A204.1 (cell line): ENCODE results near the gene FAM161B.
"Not testable (repeated sequence)": the region's sequence is repeated elsewhere in the genome, so short reads cannot be mapped to it uniquely, and the experiment has no call there.

Experiments
- FAIRE-seq: peaks from 2 replicates; lab custom pipeline; 2012; peaks lifted over from hg19 to GRCh38; lab: Jason Lieb, UNC

The FAM161B gene

DNA sequence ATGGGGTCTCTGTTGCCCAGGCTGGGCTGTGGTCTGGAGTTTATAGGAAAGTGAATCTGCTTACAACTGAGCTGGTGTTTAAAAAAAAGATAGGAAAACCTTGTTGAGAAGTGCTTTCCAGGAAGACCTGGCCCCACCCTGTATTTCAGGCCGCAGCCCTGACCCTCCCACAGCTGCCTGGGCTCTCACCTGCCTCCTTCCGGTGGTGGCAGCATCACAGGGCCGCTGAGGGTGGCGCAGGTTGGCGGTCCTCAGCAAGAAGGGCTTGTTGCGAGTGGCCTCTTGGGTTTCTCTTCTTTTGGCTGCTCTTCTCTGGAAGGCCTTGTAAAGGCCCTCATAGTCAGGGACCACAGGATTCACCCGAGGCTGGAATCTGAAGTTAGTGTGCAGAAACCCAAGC, 7.7 kb downstream of the FAM161B start:
- no peak for FAIRE-seq

DNA sequence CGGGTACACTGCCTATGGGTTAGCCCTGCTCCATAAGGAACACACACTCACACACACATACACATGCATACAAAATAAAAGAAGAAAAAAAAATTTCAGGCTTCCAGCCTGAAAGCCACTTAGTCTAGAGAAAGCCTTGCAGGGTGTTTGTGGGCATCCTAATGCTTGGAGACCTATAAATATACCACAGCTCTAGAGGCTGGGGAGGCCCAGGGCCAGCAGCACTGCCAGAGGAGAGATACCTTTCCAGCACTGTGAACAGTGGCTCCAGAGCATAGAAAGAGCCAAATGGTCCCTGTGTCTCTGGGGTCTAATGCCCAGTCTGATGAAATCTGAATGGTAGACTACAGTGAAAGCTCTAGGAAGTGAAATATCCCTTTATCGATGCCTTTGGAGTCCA, 12.9 kb downstream of the FAM161B start:
- FAIRE-seq: no peak

DNA sequence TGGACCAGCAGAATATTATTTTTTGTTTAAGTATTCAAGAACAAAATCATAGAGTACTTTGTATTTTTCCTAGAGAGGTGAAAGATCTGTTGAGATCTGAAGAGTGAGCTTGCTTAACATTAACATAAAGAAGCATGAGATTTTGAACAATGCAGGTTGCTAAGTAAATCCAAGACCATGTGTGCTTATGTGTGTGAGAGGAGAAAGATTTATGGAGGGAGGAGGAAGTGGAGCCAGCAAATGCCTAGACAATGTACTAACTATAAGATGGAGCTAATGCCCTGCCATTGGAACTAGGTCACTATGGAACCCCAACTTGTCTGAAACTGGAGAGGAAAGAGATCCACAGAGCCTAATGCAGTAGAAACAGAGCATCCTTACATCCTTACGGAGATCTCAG, 13.3 kb downstream of the FAM161B start:
- no peak for FAIRE-seq

DNA sequence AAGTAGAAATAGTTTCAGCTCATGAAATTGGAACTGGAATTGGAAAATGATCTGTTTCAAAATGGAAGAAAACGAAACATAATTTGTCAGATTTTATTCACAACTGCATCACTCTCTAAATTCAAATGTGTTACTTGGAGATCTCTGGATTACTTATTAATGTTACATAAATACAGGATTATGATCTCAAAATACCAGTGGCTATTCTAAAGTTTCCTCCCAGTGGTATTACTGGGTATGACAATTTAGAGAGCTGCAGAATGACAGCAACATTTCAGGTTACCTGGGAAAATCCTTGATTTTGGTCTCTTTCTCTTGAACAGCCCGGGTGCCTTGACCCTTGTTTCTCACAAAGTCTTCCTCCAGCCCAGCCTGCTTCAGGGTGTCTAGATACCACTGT, 14.2 kb downstream of the FAM161B start:
- peak; percentile 34 for FAIRE-seq

DNA sequence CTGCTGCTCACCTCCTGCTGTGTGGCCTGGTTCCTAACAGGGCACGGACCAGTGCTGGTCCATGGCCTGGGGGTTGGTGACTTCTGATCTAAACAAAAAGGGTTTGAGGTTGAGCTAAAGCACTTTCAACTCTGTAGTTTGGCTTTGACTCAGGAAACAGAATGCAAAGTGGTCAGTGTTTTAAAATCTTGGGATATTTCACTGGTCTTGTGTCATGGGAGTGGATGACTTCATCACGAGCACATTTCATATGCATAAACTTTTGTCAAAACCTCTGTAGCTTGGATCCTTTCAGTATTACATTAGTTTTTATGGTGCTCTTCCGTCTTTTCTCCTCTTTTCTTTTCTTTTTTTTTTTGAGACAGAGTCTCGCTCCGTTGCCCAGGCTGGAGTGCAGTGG, 25.6 kb downstream of the FAM161B start:
- no peak for FAIRE-seq

DNA sequence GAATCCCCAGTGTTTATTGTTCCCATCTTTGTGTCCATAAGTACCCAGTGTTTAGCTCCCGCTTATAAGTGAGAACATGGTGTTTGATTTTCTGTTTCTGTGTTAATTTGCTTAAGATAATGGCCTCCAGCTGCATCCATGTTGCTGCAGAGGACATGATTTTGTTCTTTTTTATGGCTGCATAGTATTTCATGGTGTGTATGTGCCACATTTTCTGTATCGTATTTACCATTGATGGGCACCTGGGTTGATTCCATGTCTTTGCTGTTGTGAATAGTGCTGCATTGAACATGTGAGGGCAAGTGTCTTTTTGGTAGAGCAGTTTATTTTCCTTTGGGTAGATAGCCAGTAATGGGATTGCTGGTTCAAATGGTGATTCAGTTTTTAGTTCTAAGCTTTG, 30.4 kb downstream of the FAM161B start:
- not testable (repeated sequence) for FAIRE-seq

DNA sequence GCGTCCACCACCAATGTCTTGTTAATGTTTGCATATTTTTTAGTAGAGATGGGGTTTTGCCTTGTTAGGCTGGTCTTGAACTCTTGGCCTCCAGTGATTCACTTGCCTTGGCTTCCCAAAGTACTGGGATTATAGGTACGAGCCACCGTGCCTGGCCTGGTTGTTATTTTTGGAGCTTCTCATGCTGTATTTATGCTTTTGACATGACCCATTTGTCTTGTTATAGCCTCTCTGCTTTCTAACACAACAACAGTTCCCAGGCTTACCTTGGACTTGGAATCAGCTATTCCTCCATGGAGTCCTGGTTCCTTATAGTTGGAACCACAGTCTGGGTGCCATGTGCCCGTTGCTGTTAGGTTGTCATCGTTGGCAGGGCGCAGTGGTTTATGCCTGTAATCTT, 33.6 kb downstream of the FAM161B start:
- no peak for FAIRE-seq

DNA sequence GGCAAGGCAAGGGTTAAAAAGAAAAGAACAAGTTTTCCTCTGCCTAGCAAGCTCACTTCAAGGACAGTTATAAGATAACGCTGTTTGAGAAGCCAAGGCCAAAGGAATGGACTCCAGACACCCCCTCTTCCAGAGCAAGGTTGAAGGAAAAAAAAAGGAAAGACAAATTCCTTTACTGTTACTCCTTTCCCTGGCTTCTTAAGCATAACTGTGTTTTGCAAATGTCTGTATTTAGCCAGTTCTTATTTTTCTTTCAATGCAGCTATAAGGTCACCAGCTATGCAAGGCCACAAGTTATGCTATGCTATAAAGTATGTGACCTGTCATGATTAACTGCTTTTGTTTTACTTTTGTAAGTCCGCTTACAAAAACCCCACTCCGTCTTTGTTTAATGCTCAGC, 36.6 kb downstream of the FAM161B start:
- no peak for FAIRE-seq

DNA sequence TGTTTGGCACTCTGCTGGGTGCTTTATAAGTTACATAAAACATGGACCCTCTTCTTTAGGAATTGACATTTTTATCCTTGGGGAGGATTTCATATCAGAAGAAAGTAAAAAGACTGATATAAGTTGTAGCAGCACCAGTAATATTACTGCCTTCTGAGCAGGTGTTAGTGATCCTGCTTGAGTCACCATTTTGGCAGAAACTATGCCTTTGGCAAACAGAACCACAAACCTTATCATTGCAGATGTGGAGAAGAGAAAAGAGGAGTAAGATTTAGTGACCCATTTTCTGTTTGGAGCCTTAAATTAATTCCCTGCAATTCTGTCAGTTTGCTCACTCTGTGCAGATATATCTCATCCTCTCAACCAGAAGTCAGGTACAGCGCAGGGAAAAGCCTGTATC, 40.2 kb downstream of the FAM161B start:
- FAIRE-seq: no peak

DNA sequence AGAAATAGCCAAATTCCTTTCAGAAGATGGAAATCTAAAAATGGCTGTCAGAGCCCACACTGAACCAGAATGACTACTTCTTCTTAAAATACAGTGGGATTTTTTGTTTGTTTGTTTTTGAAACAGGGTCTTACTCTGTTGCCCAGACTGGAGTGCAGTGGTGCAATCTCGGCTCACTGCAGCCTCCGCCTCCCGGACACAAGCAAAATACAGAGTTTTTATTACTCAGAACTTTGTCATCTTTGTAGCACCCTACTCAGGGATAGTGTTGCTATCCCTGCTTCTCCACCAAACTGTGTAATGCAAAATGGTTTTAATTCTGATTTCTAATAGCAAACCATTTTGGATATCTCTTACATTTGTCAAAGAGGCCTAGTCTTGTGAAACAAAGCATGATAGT, 46.9 kb downstream of the FAM161B start:
- FAIRE-seq: no peak

DNA sequence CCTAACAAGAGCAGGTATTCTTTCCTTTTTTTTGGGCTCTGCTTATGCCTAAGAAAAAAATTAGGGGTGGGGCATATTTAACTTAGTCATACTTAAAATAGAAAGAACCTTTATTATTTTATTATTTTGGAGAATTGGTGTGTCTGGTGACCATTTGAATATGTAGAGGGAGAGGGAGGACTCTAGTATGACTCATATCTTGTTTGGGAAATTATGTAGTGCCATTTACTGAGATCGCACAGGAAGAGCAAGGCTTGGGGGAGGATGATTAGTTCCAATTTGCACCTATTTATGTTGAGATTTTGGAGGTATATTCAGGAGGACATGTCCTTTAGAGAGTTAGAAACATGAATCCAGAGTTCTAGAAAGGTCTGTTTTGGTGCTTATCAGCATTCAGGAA, 53.4 kb downstream of the FAM161B start:
- FAIRE-seq: no peak

DNA sequence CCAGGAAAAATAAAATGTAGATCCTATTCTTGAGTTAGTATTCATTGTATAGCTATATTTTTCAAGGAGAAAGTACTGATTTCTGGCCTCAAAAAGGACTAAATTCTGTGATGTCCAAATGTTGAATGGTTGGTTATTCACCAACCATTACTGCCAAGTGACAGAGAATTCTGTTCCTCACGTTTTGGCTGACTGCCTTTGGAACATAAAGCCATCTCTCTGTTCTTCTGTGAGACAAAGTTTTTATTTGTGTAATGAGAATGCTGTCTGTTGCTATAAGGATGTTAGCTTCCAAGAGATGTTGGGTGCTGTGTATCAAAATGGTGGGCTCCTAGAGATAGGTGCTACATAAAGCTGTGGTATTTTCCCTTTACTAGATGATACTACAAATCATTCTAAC, 54.0 kb downstream of the FAM161B start:
- FAIRE-seq: no peak

DNA sequence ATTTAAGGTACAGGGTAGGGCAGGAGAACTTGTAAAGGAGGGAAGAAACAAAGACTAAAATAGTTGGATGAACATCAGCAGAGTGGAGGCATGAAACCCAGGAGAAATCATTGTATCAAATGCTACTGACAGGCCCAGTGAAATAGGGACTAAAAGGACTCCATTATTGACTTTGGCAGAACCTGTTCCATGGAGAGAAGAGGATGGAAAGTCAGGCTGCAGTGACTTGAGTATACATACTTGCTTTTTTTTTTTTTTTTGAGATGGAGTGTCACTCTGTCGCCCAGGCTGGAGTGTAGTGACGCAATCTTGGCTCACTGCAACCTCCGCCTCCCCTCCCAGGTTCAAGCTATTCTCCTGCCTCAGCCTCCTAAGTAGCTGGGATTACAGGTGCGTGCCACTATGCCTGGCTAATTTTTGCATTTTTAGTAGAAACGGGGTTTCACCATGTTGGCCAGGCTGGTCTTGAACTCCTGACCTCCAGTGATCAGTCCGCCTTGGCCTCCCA, 55.7 kb downstream of the FAM161B start:
- FAIRE-seq: not testable (repeated sequence)

DNA sequence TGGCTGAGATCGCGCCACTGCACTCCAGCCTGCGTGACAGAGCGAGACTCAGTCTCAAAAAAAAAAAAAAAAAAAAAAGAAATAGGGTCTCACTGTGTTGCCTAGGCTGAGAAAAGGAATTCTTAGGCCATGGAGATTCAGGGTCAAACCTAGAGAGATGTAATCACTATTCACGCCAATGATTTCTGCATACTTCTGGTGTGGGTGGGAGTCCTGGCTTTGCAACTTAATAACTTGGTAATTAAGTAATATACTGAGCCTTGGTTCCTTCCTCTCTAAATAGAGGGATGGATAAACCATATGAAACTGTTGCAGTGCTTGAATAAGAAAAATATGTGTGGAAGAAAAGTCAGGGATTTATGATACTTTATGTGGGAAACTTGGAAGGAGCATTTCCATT, 60.5 kb downstream of the FAM161B start:
- no peak for FAIRE-seq

DNA sequence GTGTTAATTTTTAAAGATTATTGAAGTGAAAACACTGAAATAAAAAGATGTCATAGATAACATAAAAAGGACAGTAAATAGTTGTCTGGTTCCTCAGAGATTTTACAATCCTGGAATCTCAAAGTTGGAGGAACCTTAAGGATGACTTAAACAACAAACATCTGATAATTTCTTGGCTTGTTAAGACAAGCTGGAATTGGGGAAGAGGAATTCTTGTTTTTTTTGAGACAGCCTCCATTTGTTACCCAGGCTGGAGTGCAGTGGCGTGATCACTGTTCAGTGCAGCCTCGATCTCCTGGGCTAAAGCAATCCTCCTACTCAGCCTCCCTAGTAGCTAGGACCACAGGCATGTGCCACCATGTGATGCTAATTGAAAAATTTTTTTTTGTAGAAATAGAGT, 60.9 kb downstream of the FAM161B start:
- no peak for FAIRE-seq

DNA sequence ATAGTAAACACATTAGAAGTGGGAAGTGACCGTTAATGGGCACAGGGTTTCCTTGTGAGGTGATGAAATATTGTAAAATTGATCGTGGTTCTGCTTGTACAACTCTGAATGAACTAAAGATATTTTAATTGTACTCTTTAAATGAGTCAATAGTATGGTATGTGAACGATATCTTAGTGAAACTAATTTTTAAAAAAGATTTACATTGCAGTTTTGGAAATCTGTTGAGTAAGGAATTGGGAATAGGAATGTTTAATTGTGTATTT, 61.5 kb downstream of the FAM161B start:
- FAIRE-seq: no peak

DNA sequence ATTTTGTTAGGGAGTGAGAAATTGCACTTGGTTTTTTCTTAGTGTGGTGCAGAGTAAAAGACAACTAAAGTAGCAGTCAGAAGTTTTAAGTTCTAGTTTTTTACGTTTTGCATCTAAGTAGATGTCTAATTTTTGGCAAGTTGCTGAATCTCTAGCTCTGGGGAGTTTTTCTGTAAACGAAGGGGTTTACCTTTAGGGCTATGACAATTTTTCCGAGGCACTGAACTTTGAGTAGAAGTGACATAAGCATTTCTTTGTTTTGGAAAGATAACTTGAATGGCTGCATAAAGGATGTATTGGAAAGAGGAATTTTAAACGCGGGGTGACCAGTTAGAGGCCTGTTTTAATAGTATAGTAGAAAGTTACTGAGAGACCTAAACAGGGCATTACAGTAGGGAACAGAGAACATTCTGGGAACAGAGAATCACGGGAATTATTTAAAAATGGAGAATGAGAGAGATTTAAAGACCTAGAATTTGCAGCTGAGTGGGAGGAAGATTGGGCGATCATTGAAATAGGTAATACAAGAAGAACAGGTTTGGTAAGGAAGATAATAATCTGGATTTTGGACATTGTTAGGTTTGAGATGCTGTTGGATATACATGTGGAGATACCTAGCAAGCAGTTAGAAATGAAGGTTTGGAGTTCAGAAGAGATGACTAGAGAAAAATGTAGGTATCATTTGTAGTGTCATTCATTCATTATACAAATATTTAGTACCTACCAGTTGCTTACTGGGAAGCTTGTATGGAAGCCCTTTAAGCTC, 62.0 kb downstream of the FAM161B start:
- no peak for FAIRE-seq

DNA sequence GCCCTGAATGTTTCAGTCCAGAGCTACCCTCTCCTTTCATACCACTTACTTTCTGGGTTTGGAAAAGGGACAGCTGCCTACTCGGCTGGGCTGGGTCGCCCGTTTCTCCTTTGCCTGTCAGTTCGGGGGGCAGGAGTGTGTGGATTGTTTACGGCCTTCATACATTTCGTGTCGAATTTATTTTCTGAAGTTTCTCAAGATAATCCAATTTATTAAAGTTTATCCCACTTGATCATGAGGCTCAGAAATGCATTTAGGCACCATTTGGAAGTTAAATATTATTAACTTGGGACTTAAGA, 62.6 kb downstream of the FAM161B start:
- FAIRE-seq: no peak

DNA sequence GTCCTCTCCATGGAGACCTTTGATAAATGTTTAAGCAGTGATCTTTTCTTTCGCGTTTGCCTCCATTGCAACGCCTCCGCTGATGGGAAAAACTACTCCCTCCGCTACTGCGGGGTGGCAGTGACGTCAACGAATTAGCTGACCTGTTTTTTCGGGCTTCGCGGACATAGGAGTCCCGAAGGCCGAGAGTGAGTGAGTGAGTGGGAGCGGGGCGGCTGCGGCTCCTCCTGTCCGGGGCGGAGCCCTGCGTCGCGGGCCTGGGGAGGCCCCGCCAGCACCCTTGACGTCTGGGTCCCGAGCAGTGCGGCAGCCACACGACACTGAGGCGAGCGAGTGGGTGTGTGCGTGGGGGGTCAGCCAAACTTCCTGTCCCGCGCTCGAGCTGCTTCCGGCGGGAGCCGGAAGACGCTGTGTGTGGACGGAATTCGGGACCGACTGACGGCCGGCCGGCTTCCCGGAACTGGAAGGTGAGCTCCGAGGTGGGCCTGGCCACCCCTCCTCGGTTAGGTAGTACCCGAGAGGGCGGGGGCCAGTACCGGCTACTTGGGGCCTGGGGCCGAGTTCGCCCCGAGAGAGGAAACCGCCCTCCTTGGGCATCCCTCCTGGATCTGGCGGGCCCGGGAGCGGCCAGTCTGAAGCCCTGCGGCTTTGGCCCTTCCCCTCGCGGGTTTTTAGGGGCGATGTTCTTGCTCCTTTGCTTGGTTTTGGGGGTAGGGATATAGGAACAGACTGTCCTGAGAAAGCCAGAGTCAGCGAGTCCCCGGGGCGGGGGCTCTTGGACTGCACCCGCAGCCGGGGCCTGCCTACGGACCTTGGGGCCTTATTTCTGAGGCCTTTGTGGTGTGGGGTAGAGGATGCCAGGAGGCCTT, 63.2 kb downstream of the FAM161B start, which contains the start of gene ZNF410:
ZNF410 (plus strand) TSS at position 411 of the 869 bp plus-strand sequence. CDS start 5,317 bp downstream, outside the sequence.
- peak; percentile 91 for FAIRE-seq

DNA sequence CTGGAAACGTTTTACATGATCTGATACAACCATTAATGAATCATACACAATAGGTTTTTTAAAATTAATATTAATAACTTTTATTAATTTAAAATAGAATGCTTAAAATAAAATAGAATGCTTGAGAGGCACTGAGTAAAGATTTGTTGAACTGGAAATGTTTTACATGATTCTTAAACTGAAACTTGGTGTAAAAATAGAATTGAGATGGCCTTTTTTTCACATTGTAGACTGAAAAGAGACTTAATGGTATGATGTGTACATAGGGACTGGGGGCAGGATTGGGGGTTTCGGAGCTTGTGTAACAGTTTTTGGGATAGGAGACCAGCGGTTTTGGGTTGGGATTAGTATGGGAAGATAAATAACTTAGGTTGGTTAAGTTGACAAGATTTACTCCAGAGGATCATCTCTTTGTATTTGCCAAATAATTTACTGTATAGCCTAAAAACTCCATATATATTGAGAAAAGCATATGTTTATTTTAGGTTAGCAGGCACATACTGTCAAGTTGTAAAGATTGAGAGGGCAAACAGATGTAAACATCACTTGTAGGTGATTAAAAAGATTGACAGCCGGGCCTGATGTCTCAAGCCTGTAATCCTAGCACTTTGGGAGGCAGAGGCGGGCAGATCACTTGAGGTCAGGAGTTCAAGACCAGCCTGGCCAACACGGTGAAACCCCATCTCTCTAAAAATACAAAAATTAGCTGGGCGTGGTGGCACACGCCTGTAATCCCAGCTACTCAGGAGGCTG, 65.3 kb downstream of the FAM161B start:
- FAIRE-seq: no peak
